T-cell (primary cell): Measurements from ENCODE around the gene SPECC1. TPM values are rescaled to one million over a fixed set of nuclear protein-coding genes. Genes with fewer than 3 reads are reported as not detected.

Experiments
- ATAC-seq, 4 experiments: fragments of 200-7000 bp in 3 of 4; fragments of 150-1000 bp in 1 of 4; cut with Tn5 transposase; replicated peaks in 1 of 4; 1 replicate in 3 of 4; 2 replicates in 1 of 4; pipeline ENCODE4 v1.10.0; 2021; ENCODE audit warnings: moderate library complexity in 3 of 4, mild to moderate bottlenecking in 2 of 4, moderate number of reproducible peaks in 1 of 4
- CTCF ChIA-PET, 2 donors: fragments of 300-600 bp; sonication (Branson Sonifier 250); formaldehyde crosslinking; loops; one replicate each; lab custom pipeline; 2022; ENCODE audit warnings: antibody characterized with exemption in 2 of 2; lab: Charles Lee
- POLR2A ChIA-PET, 2 donors: fragments of 300-600 bp; sonication (Branson Sonifier 250); formaldehyde crosslinking; loops; one replicate each; lab custom pipeline; 2022; ENCODE audit warnings: antibody characterized with exemption in 2 of 2; lab: Charles Lee
- DNase-seq, 35 experiments: peaks; one replicate each; pipeline versions ENCODE4 v3.0.0 to v3.0.0-alpha.2; 2013 to 2023
- H3K27ac ChIP-seq: one replicate; pipeline ENCODE4 v1.5.1; 2013; ENCODE audit warnings: low read length
- H3K27me3 ChIP-seq, 2 experiments: replicated peaks in 1 of 2; 1 replicate in 1 of 2; 2 replicates in 1 of 2; pipeline versions ENCODE4 v1.6.1 to v1.7.0; 2013; ENCODE audit warnings: low read length in 1 of 2, mixed read lengths in 1 of 2; ENCODE audit not compliant: control insufficient read depth in 2 of 2, insufficient read depth in 2 of 2; ENCODE audit errors: extremely low read depth in 1 of 2
- H3K36me3 ChIP-seq, 2 donors: 1 replicate in 1 of 2; 2 replicates in 1 of 2; pipeline versions ENCODE4 v1.6.1 to v1.7.0; 2013; ENCODE audit warnings: low read length in 1 of 2; ENCODE audit not compliant: control insufficient read depth in 2 of 2, insufficient read depth in 1 of 2; ENCODE audit errors: extremely low read depth in 1 of 2
- H3K4me1 ChIP-seq, 2 experiments: 1 replicate in 1 of 2; 2 replicates in 1 of 2; pipeline versions ENCODE4 v1.6.1 to v1.7.0; 2013; ENCODE audit warnings: low read length in 2 of 2, mixed read lengths in 1 of 2; ENCODE audit not compliant: insufficient read depth in 2 of 2, control insufficient read depth in 1 of 2; ENCODE audit errors: extremely low read depth in 1 of 2
- H3K4me3 ChIP-seq, 2 donors: 1 replicate in 1 of 2; 2 replicates in 1 of 2; pipeline versions ENCODE4 v1.5.1 to v1.7.0; 2013; ENCODE audit warnings: mild to moderate bottlenecking in 2 of 2, low read length in 1 of 2, moderate library complexity in 1 of 2; ENCODE audit not compliant: control insufficient read depth in 1 of 2; ENCODE audit errors: extremely low read depth in 1 of 2
- H3K9me3 ChIP-seq: 2 replicates; pipeline ENCODE4 v1.7.0; 2013
- H3K27ac Mint-ChIP-seq, 2 donors: one replicate each; pipeline ENCODE4 v1.8.0; 2020 to 2021; ENCODE audit warnings: mild to moderate bottlenecking in 2 of 2, mixed read lengths in 2 of 2
- H3K27me3 Mint-ChIP-seq, 2 donors: one replicate each; pipeline ENCODE4 v1.8.0; 2021 to 2022; ENCODE audit warnings: mixed read lengths in 2 of 2
- H3K36me3 Mint-ChIP-seq: one replicate; pipeline ENCODE4 v1.8.0; 2021; ENCODE audit warnings: mixed read lengths
- H3K4me1 Mint-ChIP-seq, 3 donors: one replicate each; pipeline ENCODE4 v1.8.0; 2020 to 2022; ENCODE audit warnings: mixed read lengths in 3 of 3, mild to moderate bottlenecking in 1 of 3
- H3K4me3 Mint-ChIP-seq, 3 donors: one replicate each; pipeline ENCODE4 v1.8.0; 2020 to 2022; ENCODE audit warnings: mild to moderate bottlenecking in 3 of 3, mixed read lengths in 3 of 3, moderate library complexity in 3 of 3
- H3K9me3 Mint-ChIP-seq, 3 donors: one replicate each; pipeline ENCODE4 v1.8.0; 2020 to 2022; ENCODE audit warnings: mixed read lengths in 3 of 3
- WGBS: methylation state at CpG from one replicate; pipeline ENCODE4 v1.1.5; 2013; ENCODE audit warnings: missing lambda C conversion rate; ENCODE audit not compliant: insufficient coverage; 5-methylcytosine and 5-hydroxymethylcytosine counted together
- total RNA-seq, 35 experiments: library from RNA in 6 of 35; stranded (reverse) in 6 of 35; fragments of 120-200 nt in 1 of 35; gene quantifications; one replicate each; pipeline versions ENCODE4 v1.2.1 to v1.2.4 and lab custom pipeline; 2013 to 2026

SPECC1 gene
- total RNA-seq, 5 donors from 2014 or later (not counting 1 experiment from before 2014, with no cell fraction given): 3.9 to 12.9 (median 6.0) TPM

- no peaks in the 10 kb centered on the region for H3K36me3 ChIP-seq
- Mint-ChIP-seq H3K27me3 (no peaks in the 10 kb centered on the region), H3K4me3 (no peak overlapping the region), H3K9me3 (no peaks in the 10 kb centered on the region), H3K36me3 (peaks cover 3% of the 10 kb centered on the region), H3K4me1 (peaks cover 9 to 26% (median 15%) of the 10 kb centered on the region in 3 donors), H3K27ac (no peak overlapping the region)
- ATAC-seq (no peak), DNase-seq (no peak)
- ChIA-PET CTCF (no interaction called here), POLR2A (no interaction called here)
- no CpG with 5 or more reads among the region's 6 CpGs for WGBS
- H3K27ac ChIP-seq: no peak overlapping the region
- peaks cover 4 to 11% of the 10 kb centered on the region in 2 experiments for H3K4me1 ChIP-seq
- no peaks in the 10 kb centered on the region for H3K9me3 ChIP-seq
- peaks cover 0 to 4% of the 10 kb centered on the region in 2 experiments for H3K27me3 ChIP-seq
- no peak overlapping the region for H3K4me3 ChIP-seq
Observed at GRCh38 chr17:20284570-20285295, 275.6 kb downstream of the SPECC1 start.

GRCh38 chr17:20289984-20290383, 280.8 kb downstream of the SPECC1 start:
- POLR2A ChIA-PET: no interaction called here
- H3K27me3 ChIP-seq: no peaks in the 10 kb centered on the region
- peaks cover 0 to 6% (median 6%) of the 10 kb centered on the region in 3 donors for H3K4me1 Mint-ChIP-seq
- no peak overlapping the region for H3K4me3 ChIP-seq
- CTCF ChIA-PET: interaction anchor here in 1 of 2 donors (0.6 kb wide), 1 partner anchor 53 kb away, joined by 5 read pairs; no protein-coding TSS in a partner anchor
- H3K27ac Mint-ChIP-seq: no peak overlapping the region
- H3K9me3 ChIP-seq: no peaks in the 10 kb centered on the region
- H3K4me1 ChIP-seq: no peaks in the 10 kb centered on the region
- H3K9me3 Mint-ChIP-seq: no peaks in the 10 kb centered on the region
- H3K27me3 Mint-ChIP-seq: no peaks in the 10 kb centered on the region
- WGBS: 90% methylated on average over 3 of the region's 3 CpGs
- H3K36me3 ChIP-seq: no peaks in the 10 kb centered on the region
- no peak for DNase-seq
- peaks cover 6% of the 10 kb centered on the region for H3K36me3 Mint-ChIP-seq
- H3K4me3 Mint-ChIP-seq: no peak overlapping the region
- no peak overlapping the region for H3K27ac ChIP-seq
- no peak for ATAC-seq

GRCh38 chr17:20291853-20292252, 282.7 kb downstream of the SPECC1 start:
- H3K27me3 Mint-ChIP-seq: no peaks in the 10 kb centered on the region
- H3K9me3 Mint-ChIP-seq: no peaks in the 10 kb centered on the region
- ATAC-seq (no peak), DNase-seq (no peak)
- H3K36me3 Mint-ChIP-seq: peaks cover 12% of the 10 kb centered on the region
- Histone ChIP-seq H3K4me1 (no peaks in the 10 kb centered on the region), H3K9me3 (no peaks in the 10 kb centered on the region), H3K27me3 (no peaks in the 10 kb centered on the region), H3K4me3 (no peak overlapping the region), H3K27ac (no peak overlapping the region), H3K36me3 (no peaks in the 10 kb centered on the region)
- no peak overlapping the region for H3K4me3 Mint-ChIP-seq
- ChIA-PET CTCF (no interaction called here), POLR2A (no interaction called here)
- H3K4me1 Mint-ChIP-seq: peaks cover 0 to 3% (median under 1%) of the 10 kb centered on the region in 3 donors
- whole genome bisulfite sequencing: 74% methylated on average over 5 of the region's 6 CpGs
- no peak overlapping the region for H3K27ac Mint-ChIP-seq

GRCh38 chr17:20293501-20293900, 284.3 kb downstream of the SPECC1 start:
- ChIA-PET CTCF (interaction anchor here in 1 of 2 donors (0.9 kb wide), 1 partner anchor 24 kb away, joined by 3 read pairs; no protein-coding TSS in a partner anchor), POLR2A (interaction anchor here in 1 of 2 donors (0.6 kb wide), 1 partner anchor 307 kb away, joined by 3 read pairs; no protein-coding TSS in a partner anchor)
- H3K27ac ChIP-seq: no peak overlapping the region
- DNase-seq (no peak), ATAC-seq (no peak)
- no peaks in the 10 kb centered on the region for H3K4me1 ChIP-seq
- H3K27me3 ChIP-seq: no peaks in the 10 kb centered on the region
- Mint-ChIP-seq H3K27ac (no peak overlapping the region), H3K4me3 (no peak overlapping the region), H3K27me3 (no peaks in the 10 kb centered on the region), H3K4me1 (no peaks in the 10 kb centered on the region), H3K36me3 (peaks cover 12% of the 10 kb centered on the region), H3K9me3 (no peaks in the 10 kb centered on the region)
- 79% methylated on average over 2 of the region's 2 CpGs for WGBS
- no peak overlapping the region for H3K4me3 ChIP-seq
- H3K36me3 ChIP-seq: no peaks in the 10 kb centered on the region
- H3K9me3 ChIP-seq: no peaks in the 10 kb centered on the region

GRCh38 chr17:20294120-20294519, 285.0 kb downstream of the SPECC1 start:
- H3K9me3 ChIP-seq: no peaks in the 10 kb centered on the region
- Mint-ChIP-seq H3K4me1 (no peaks in the 10 kb centered on the region), H3K27me3 (no peaks in the 10 kb centered on the region), H3K4me3 (no peak overlapping the region), H3K36me3 (peaks cover 14% of the 10 kb centered on the region), H3K9me3 (no peaks in the 10 kb centered on the region), H3K27ac (no peak overlapping the region)
- H3K27ac ChIP-seq: no peak overlapping the region
- CTCF ChIA-PET: interaction anchor here in 1 of 2 donors (0.9 kb wide), 1 partner anchor 25 kb away, joined by 3 read pairs; no protein-coding TSS in a partner anchor
- DNase-seq (no peak), ATAC-seq (no peak)
- H3K4me1 ChIP-seq: no peaks in the 10 kb centered on the region
- 100% methylated on average over 2 of the region's 6 CpGs for WGBS
- no peaks in the 10 kb centered on the region for H3K36me3 ChIP-seq
- no peaks in the 10 kb centered on the region for H3K27me3 ChIP-seq
- POLR2A ChIA-PET: interaction anchor here in 1 of 2 donors (0.6 kb wide), 1 partner anchor 308 kb away, joined by 3 read pairs; no protein-coding TSS in a partner anchor
- H3K4me3 ChIP-seq: no peak overlapping the region

GRCh38 chr17:20299013-20299412, 289.9 kb downstream of the SPECC1 start:
- ATAC-seq: no peak
- Mint-ChIP-seq H3K27ac (no peak overlapping the region), H3K36me3 (peaks cover 16% of the 10 kb centered on the region), H3K4me3 (no peak overlapping the region), H3K27me3 (no peaks in the 10 kb centered on the region), H3K4me1 (no peaks in the 10 kb centered on the region), H3K9me3 (no peaks in the 10 kb centered on the region)
- WGBS: no CpG with 5 or more reads among the region's 3 CpGs
- POLR2A ChIA-PET: interaction anchor here in 1 of 2 donors (0.6 to 0.7 kb wide), 2 partner anchors 65 to 82 kb away, joined by 3 to 4 read pairs; no protein-coding TSS in a partner anchor
- Histone ChIP-seq H3K36me3 (no peaks in the 10 kb centered on the region), H3K27me3 (no peaks in the 10 kb centered on the region), H3K4me1 (no peaks in the 10 kb centered on the region), H3K27ac (no peak overlapping the region), H3K9me3 (no peaks in the 10 kb centered on the region), H3K4me3 (no peak overlapping the region)
- DNase-seq: no peak
- CTCF ChIA-PET: no interaction called here
